GM23248 (cell line): ENCODE results near the gene SOX5.

Experiments
- EZH2 ChIP-seq: fragments of 200-600 bp; sonication (generic); IDR thresholded peaks from 2 replicates; pipeline ENCODE4 v1.6.1; 2018; ENCODE audit warnings: antibody characterized with exemption, mild to moderate bottlenecking; ENCODE audit not compliant: insufficient read depth, poor library complexity, severe bottlenecking
- EZH2phosphoT487 ChIP-seq: fragments of 200-600 bp; sonication (generic); IDR thresholded peaks from 2 replicates; pipeline ENCODE4 v1.6.1; 2018; ENCODE audit warnings: antibody characterized with exemption, moderate library complexity, mild to moderate bottlenecking, low read depth; ENCODE audit not compliant: insufficient read depth

DNA sequence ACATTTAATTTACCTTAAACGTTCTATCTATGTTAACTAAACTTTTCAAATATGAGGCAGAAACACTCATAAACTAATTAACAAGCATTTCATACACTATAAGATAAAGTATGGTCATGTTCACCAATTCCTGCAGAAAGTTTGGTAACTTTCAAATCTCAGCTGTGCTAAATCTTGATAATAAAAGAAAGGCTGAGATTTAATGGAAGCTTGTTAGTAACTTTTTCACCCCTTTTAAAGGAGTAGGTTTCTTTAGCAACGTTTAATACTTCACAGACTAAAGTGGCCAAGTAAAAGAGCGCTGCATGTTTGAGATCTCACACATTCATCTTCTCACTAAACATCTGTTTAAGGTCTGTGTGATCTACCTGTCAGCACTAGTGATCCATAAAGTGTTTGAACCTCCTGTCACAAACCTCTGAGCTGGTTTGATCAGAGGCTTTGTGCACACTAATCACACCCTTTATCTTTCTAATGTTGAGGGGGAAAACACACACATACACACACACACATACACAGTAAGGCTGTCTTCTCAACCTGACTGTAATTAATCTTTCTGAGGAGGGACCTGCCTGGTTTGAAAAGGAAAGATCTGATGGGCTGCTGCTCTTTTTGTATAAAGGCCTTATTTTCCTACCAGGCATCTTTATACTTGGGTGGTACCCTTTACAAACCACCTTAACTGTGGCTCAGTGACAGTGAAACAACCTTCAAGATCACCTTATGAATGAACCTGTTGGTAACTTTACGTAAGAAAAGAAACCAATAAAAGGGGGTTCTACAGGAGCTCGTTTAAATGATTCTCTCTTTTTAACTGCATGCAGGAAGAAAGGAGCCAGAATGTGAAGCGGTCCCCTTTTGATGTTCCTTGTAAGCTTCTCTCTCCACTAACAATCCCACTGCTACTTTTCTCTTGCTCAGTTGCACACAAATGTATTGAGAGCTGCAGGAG lies 244.2 kb downstream of the SOX5 start:
- no peak for TF ChIP-seq EZH2phosphoT487
- no peak for TF ChIP-seq EZH2
